Stimulated activated CD8-positive, alpha-beta memory T cell treated with anti-CD3 and anti-CD28 coated beads, Interleukin-12 subunit alpha, Interleukin-12 subunit beta, amount 100 ng/mL, for 24 hours (primary cell): ENCODE data around the gene FBN2.

Experiments
- DNase-seq: peaks from one replicate; pipeline ENCODE4 v3.0.0-alpha.2; 2020; ENCODE audit errors: extremely low read depth

Gene FBN2

DNA sequence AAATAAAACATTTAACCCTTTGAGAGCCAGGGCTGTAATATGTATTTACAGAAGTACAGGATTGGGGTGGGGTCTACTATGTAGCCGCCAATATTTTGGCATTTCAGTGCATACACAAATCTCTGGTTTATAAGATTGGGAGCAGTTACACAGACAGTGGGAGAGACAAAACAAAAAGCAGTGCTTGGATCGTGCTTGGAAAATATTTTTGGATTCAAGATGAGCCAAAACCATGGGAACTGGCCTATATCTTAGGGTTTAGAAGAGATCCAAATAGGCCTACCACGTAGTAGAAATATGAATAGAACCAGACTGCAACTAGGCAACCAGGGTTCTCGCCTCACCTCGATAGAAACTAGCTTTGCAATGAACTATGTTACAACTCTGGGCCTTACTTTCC, 284.9 kb downstream of the FBN2 start:
- DNase-seq, result no peak

GRCh38 chr5:128252756-128253155, 285.3 kb downstream of the FBN2 start:
- no peak for DNase-seq

- no peak for DNase-seq
Observed at GRCh38 chr5:128252196-128252595, 285.8 kb downstream of the FBN2 start.

DNA sequence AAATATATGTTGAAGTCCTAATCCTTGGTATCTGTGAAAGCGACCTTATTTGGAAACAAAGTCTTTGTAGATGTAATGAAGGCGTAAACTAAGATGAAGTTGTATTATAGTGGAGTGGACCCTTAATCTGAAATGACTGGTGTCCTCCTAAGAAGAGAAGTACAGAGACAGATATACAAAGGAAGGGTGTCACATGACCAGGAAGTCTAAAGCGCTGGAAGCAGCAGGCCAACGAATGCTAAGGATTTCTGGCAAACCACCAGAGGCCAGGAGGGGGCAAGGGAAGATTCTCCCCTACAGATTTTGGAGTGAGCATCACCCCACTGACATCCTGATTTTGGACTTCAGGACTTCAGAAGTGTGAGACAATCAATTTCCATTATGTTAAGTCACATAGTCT, 292.1 kb downstream of the FBN2 start:
- no peak for DNase-seq

GRCh38 chr5:128243958-128244582, 294.0 kb downstream of the FBN2 start:
- no peak for DNase-seq

GRCh38 chr5:128241051-128241695, 296.9 kb downstream of the FBN2 start:
- DNase-seq, result no peak

- DNase-seq, result no peak
Observed at GRCh38 chr5:128237546-128237945, 300.5 kb downstream of the FBN2 start.

DNA sequence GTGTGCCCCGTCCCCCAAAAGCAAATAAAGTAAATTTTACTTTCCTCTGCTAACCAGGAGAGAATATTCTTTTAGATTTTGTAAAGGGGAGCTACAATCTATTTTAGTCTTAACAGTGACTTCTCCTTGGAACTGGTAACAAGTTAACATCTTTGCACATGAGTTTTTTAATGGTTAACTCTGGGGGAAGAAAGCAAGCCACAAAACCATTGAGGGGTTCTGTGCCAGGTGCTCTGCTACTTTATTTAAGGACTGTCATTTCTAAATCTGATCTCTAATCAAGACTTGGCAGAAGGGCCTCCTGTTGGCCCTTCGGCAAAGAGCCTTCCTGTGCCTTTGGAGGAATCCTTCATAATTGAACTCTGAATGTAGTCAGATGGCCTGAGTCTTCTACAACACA, 301.0 kb downstream of the FBN2 start:
- DNase-seq, result no peak

GRCh38 chr5:128236334-128236733, 301.7 kb downstream of the FBN2 start:
- no peak for DNase-seq

DNA sequence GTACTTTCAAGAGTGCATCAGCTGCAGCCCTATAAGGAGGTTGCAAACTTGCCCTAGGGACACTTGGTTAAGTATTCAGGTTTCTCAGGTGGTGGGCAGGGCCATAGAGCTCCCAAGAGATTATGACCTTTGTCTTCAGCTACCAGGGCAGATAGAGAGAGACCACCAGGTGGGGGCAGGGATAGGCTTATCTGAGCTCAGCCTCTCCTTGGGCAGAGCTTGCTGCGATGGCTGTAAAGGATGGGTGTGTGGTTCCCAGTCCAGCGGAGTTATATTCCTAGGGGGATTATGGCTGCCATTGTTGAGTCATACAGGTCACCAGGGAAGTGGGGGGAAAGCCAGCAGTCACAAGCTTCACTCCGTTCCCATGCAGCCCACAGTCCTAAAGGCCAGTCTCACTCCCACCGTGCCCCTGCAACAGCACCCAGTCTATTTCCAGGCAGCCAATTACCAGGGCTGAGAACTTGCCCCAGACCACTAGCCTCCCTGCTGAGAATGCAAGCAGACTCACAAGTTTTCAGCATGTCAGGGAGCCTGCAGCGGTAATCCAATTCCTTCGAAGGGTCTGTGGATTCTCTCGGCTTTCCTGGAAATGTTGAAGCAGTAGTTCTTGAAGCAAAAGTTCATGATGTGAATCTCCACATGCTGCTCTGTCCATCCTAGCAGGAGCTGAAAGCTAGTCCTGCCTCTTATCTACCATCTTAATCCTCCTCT, 303.0 kb downstream of the FBN2 start:
- DNase-seq, result no peak

- no peak for DNase-seq
Observed at GRCh38 chr5:128228521-128228920, 309.5 kb downstream of the FBN2 start.

GRCh38 chr5:128228008-128228407, 310.0 kb downstream of the FBN2 start:
- no peak for DNase-seq

- no peak for DNase-seq
Observed at GRCh38 chr5:128225245-128226030, 312.6 kb downstream of the FBN2 start.

DNA sequence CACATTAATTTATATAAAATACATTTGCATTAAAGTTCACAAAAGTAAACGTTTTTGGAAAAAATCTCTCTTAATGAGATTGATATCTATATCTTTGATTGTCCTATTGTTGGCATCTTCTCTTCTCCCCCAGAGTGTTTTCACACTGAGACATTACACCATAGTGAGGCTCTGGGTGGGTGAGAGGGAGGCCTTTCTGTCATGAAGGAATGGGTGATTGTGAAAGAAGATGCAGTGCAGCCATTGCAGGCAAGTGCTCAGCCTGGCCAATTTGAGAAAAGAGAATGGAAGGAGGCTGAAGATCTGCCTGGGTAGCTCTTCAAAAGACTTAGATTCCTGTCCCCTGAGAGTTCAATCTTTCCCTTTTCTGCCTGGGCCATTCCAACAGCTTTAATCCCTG, 313.7 kb downstream of the FBN2 start:
- DNase-seq, result no peak

GRCh38 chr5:128220841-128221240, 317.2 kb downstream of the FBN2 start:
- DNase-seq, result no peak

DNA sequence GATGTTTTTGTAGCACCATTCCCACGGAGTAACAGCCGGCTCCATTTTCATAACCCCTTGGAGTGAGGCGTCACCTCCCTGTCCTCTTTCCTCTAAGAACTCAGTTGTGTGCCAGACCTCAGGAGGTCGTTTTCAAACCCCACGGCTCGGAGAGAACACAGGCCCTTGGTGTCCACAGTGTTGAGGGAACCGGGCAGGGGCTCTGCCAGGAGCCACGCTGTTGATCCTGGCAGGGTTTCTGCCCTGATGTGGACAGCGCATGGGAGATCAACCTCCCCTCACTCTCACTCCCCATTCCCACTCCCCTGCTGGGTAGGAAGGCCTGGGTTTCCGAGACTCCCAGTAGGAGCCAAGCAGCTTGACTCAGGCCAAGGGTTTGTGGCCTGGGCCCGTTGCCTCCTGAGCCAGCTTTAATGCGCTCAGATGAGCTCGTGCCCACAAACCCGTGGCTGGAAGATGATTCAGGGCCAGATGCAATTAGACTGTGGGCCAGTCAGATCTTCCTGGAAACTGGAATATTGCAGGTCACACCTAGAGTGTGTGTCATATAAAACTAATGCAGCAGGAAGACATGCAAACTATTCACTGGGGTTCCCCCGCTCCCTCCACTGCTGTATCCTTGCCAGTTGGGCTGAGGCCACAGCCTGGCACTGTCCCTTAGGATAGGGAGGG, 321.0 kb downstream of the FBN2 start:
- no peak for DNase-seq

DNA sequence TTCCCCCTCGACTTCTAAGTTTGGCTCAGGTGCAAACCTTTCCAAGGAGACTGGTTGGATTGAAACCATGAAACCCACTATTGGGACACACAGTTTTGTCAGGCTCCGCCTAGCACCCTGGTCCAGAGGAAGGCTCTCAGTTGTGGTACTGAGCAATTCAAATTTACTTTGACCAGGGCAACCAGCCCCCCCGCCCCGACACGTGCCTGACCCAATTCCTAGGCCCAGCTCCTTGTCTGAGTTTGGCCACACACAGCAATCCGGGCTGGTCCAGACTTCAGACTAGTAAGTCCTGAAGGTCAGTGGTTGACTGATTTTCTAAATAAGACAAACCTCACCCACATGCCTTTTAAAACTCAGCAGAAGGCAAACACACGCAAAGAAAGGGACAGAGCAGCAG, 321.8 kb downstream of the FBN2 start:
- DNase-seq, result no peak

- no peak for DNase-seq
Observed at GRCh38 chr5:128213833-128214232, 324.2 kb downstream of the FBN2 start.

GRCh38 chr5:128213340-128213739, 324.7 kb downstream of the FBN2 start:
- no peak for DNase-seq

- no peak for DNase-seq
Observed at GRCh38 chr5:128212191-128212806, 325.7 kb downstream of the FBN2 start.

GRCh38 chr5:128208436-128208835, 329.6 kb downstream of the FBN2 start:
- DNase-seq, result no peak
